ENCODE results near the gene SNAPC4.

GRCh38 chr9:136410500-136411287, 10.7 kb upstream of the SNAPC4 start, which contains the start of the genes ENTR1 and PMPCA:
- no peak for TF ChIP-seq CTCF (IDR thresholded peaks at IDR 0.05)
- TF ChIP-seq POLR2A (IDR thresholded peaks at IDR 0.05): peak in 1 of 2 donors; percentile 68

Measured in heart left ventricle (tissue), 13 donors.